Aorta (tissue), 5 donors: ENCODE results near the gene CPSF4. TPM values are rescaled to one million over a fixed set of nuclear protein-coding genes. Genes with fewer than 3 reads are reported as not detected.
"Not testable (repeated sequence)": the region's sequence is repeated elsewhere in the genome, so short reads cannot be mapped to it uniquely, and the experiment has no call there.

Experiments used
- ATAC-seq: fragments of 200-7000 bp; cut with Tn5 transposase; one replicate; pipeline ENCODE4 v1.9.1; 2022; ENCODE audit warnings: moderate library complexity; ENCODE audit not compliant: low FRiP score
- DNase-seq, 2 donors: peaks; one replicate each; pipeline ENCODE4 v3.0.0-alpha.2; 2020
- H3K27ac ChIP-seq, 2 donors: one replicate each; pipeline ENCODE4 v1.5.1; 2013; ENCODE audit warnings: low read length in 2 of 2, mild to moderate bottlenecking in 2 of 2, moderate library complexity in 2 of 2, control low read depth in 1 of 2, inconsistent platforms in 1 of 2, low read depth in 1 of 2
- H3K27me3 ChIP-seq, 2 donors: one replicate each; pipeline ENCODE4 v1.6.1; 2013; ENCODE audit warnings: control low read depth in 1 of 2, low read length in 1 of 2, mild to moderate bottlenecking in 1 of 2, moderate library complexity in 1 of 2; ENCODE audit not compliant: insufficient read depth in 2 of 2, control insufficient read depth in 1 of 2
- H3K36me3 ChIP-seq, 2 donors: one replicate each; pipeline ENCODE4 v1.6.1; 2013; ENCODE audit warnings: control low read depth in 1 of 2, low read length in 1 of 2, mild to moderate bottlenecking in 1 of 2; ENCODE audit not compliant: insufficient read depth in 2 of 2, control insufficient read depth in 1 of 2
- H3K4me1 ChIP-seq, 2 donors: one replicate each; pipeline ENCODE4 v1.6.1; 2013; ENCODE audit warnings: low read length in 2 of 2, control low read depth in 1 of 2, mild to moderate bottlenecking in 1 of 2, moderate library complexity in 1 of 2; ENCODE audit not compliant: insufficient read depth in 2 of 2, control insufficient read depth in 1 of 2
- H3K4me3 ChIP-seq, 2 donors: one replicate each; pipeline ENCODE4 v1.5.1; 2013; ENCODE audit warnings: low read length in 2 of 2, control low read depth in 1 of 2, mild to moderate bottlenecking in 1 of 2
- H3K9me3 ChIP-seq: one replicate; pipeline ENCODE4 v1.6.1; 2013; ENCODE audit warnings: mild to moderate bottlenecking, low read length; ENCODE audit not compliant: control insufficient read depth
- WGBS, 2 donors: extraction: QIAGEN DNeasy Blood & Tissue Kit; methylation state at CpG; one replicate each; pipeline ENCODE4 v1.1.7; 2013; 5-methylcytosine and 5-hydroxymethylcytosine counted together
- intact Hi-C, 2 donors: fragments of 100-400 bp; cut with DNase I; formaldehyde crosslinking; loops; one replicate each; pipeline versions ENCODE4 v1.14.2 to v1.15.0; 2022
- polyA plus RNA-seq, 2 donors: library from polyadenylated mRNA; stranded (reverse); fragments of 200-250 nt; gene quantifications; one replicate each; pipeline ENCODE4 v1.2.3, GENCODE V29; 2013
- total RNA-seq, 2 donors: library from RNA; stranded (reverse); fragmentation: NEBNext Ultra II Directional; extraction: Animal tissue kit (Norgen Biotek cat#: 25700); gene quantifications; one replicate each; pipeline ENCODE4 v1.2.1, GENCODE V29; 2021
- donor health status: healthy with polysubstance abuse.
- donor health status: Bipolar disorder and iron deficiency.
- donor health status: DM: no; HTN: no; CAD: no.
- donor health status: DM: no; HTN: no; CAD: no.
- donor health status: DM: yes; HTN: yes; CAD: no.

CPSF4 gene
- total and polyA plus RNA-seq, 4 donors: 24.2 to 48.9 (median 32.0) TPM

GRCh38 chr7:99429756-99430155 is 9.0 kb upstream of the CPSF4 start:
- ATAC-seq (no peak), DNase-seq (no peak)
- intact Hi-C loops: no loop called here
- 89 to 93% methylated on average over 8 of the region's 8 CpGs for WGBS, 2 donors
- H3K27me3 ChIP-seq: no peaks in the 10 kb centered on the region
- no peak overlapping the region for H3K4me3 ChIP-seq
- no peaks in the 10 kb centered on the region for H3K9me3 ChIP-seq
- H3K36me3 ChIP-seq: peaks cover 0 to 6% of the 10 kb centered on the region in 2 donors
- H3K27ac ChIP-seq: no peak overlapping the region
- no peaks in the 10 kb centered on the region for H3K4me1 ChIP-seq

- H3K4me1 ChIP-seq, H3K27me3 ChIP-seq, DNase-seq, H3K9me3 ChIP-seq, intact Hi-C loops, H3K4me3 ChIP-seq, H3K27ac ChIP-seq, H3K36me3 ChIP-seq, ATAC-seq: not testable (repeated sequence)
- 89 to 91% methylated on average over 13 of the region's 13 CpGs for WGBS, 2 donors
These were observed 6.8 kb upstream of the CPSF4 start for GRCh38 chr7:99431756-99432540.

GRCh38 chr7:99433158-99433557 is 5.6 kb upstream of the CPSF4 start:
- ATAC-seq: no peak
- WGBS, 2 donors: 91 to 94% methylated on average over 9 of the region's 9 CpGs

GRCh38 chr7:99437946-99438572 is 684 bp upstream of the CPSF4 start:
- DNase-seq (no peak), ATAC-seq (peak; percentile 15)

More at GRCh38 chr7:99433158-99433557, 5.6 kb upstream of the CPSF4 start:
- H3K27ac ChIP-seq: no peak overlapping the region
- peaks cover 0 to 4% of the 10 kb centered on the region in 2 donors for H3K36me3 ChIP-seq
- H3K9me3 ChIP-seq: no peaks in the 10 kb centered on the region
- intact Hi-C loops: no loop called here
- H3K27me3 ChIP-seq: no peaks in the 10 kb centered on the region
- DNase-seq: peak in 1 of 2 donors; percentile 67
- H3K4me3 ChIP-seq: no peak overlapping the region
- H3K4me1 ChIP-seq: no peaks in the 10 kb centered on the region

GRCh38 chr7:99440195-99440594 is 1.5 kb downstream of the CPSF4 start:
- peak in 1 of 2 donors; percentile 62 for DNase-seq
- no peak overlapping the region for H3K27ac ChIP-seq
- 68 to 72% methylated on average over 9 of the region's 9 CpGs for WGBS, 2 donors

More at GRCh38 chr7:99437946-99438572, 684 bp upstream of the CPSF4 start:
- 16 to 17% methylated on average over 20 of the region's 20 CpGs for WGBS, 2 donors
- Histone ChIP-seq H3K4me3 (peak overlapping the region; percentile 62 to 70), H3K27me3 (no peaks in the 10 kb centered on the region), H3K36me3 (no peaks in the 10 kb centered on the region), H3K9me3 (no peaks in the 10 kb centered on the region), H3K27ac (peak overlapping the region in 1 of 2 donors; percentile 56), H3K4me1 (no peaks in the 10 kb centered on the region)
- intact Hi-C loops: no loop called here

GRCh38 chr7:99446096-99446495 is 7.4 kb downstream of the CPSF4 start:
- no peaks in the 10 kb centered on the region for H3K9me3 ChIP-seq
- WGBS, 2 donors: 87 to 89% methylated on average over 4 of the region's 4 CpGs
- no peak for ATAC-seq

More at GRCh38 chr7:99440195-99440594, 1.5 kb downstream of the CPSF4 start:
- no peak overlapping the region for H3K4me3 ChIP-seq
- H3K36me3 ChIP-seq: peaks cover 0 to 4% of the 10 kb centered on the region in 2 donors
- no peaks in the 10 kb centered on the region for H3K9me3 ChIP-seq
- no peaks in the 10 kb centered on the region for H3K27me3 ChIP-seq
- intact Hi-C loops: no loop called here
- no peaks in the 10 kb centered on the region for H3K4me1 ChIP-seq
- no peak for ATAC-seq

GRCh38 chr7:99447943-99448342 is 9.2 kb downstream of the CPSF4 start:
- Histone ChIP-seq H3K27me3 (no peaks in the 10 kb centered on the region), H3K4me3 (no peak overlapping the region), H3K4me1 (no peaks in the 10 kb centered on the region), H3K36me3 (peaks cover 4% of the 10 kb centered on the region in 2 donors), H3K27ac (no peak overlapping the region), H3K9me3 (no peaks in the 10 kb centered on the region)
- intact Hi-C loops: no loop called here
- DNase-seq (peak in 1 of 2 donors; percentile 57), ATAC-seq (no peak)
- 88% methylated on average over 10 of the region's 10 CpGs for WGBS, 2 donors

More at GRCh38 chr7:99446096-99446495, 7.4 kb downstream of the CPSF4 start:
- no peaks in the 10 kb centered on the region for H3K27me3 ChIP-seq
- no peak overlapping the region for H3K27ac ChIP-seq
- H3K4me3 ChIP-seq: no peak overlapping the region
- H3K36me3 ChIP-seq: peaks cover 4% of the 10 kb centered on the region in 2 donors
- intact Hi-C loops: no loop called here
- DNase-seq: no peak
- no peaks in the 10 kb centered on the region for H3K4me1 ChIP-seq

- intact Hi-C loops: no loop called here
These were observed 10.1 kb downstream of the CPSF4 start for GRCh38 chr7:99448855-99449254.

More at GRCh38 chr7:99448855-99449254, 10.1 kb downstream of the CPSF4 start:
- no peak overlapping the region for H3K27ac ChIP-seq
- WGBS, 2 donors: 88% methylated on average over 10 of the region's 10 CpGs
- no peak overlapping the region for H3K4me3 ChIP-seq
- H3K27me3 ChIP-seq: no peaks in the 10 kb centered on the region
- ATAC-seq (no peak), DNase-seq (peak in 1 of 2 donors; percentile 57)
- H3K9me3 ChIP-seq: no peaks in the 10 kb centered on the region
- peaks cover 4% of the 10 kb centered on the region in 2 donors for H3K36me3 ChIP-seq
- no peaks in the 10 kb centered on the region for H3K4me1 ChIP-seq
